K562 (cell line): Measurements from ENCODE around the gene WNK2. TPM values are rescaled to one million over a fixed set of nuclear protein-coding genes. Genes with fewer than 3 reads are reported as not detected.

Source experiments
- ARID3B ChIP-seq: fragments of 250-450 bp; sonication (Bioruptor Pico); IDR thresholded peaks from 2 replicates; pipeline ENCODE4 v1.4.0; 2020; ENCODE audit warnings: borderline replicate concordance
- CREM ChIP-seq: IDR thresholded peaks from 2 replicates; pipeline ENCODE4 v1.6.1; 2014; ENCODE audit warnings: antibody characterized with exemption, low read depth
- DLX4 ChIP-seq: fragments of 250-450 bp; sonication (Bioruptor Pico); IDR thresholded peaks from 2 replicates; pipeline ENCODE4 v1.6.1; 2021; ENCODE audit warnings: mild to moderate bottlenecking
- DNMT1 ChIP-seq: fragments of 450-650 bp; IDR thresholded peaks from 2 replicates; pipeline ENCODE4 v1.6.1; 2016; ENCODE audit warnings: antibody characterized with exemption, mild to moderate bottlenecking
- HMG20B ChIP-seq: fragments of 250-450 bp; sonication (Bioruptor Pico); IDR thresholded peaks from 2 replicates; pipeline ENCODE4 v1.5.0; 2021; ENCODE audit warnings: mild to moderate bottlenecking
- HNRNPUL1 ChIP-seq: fragments of 200-400 bp; formaldehyde crosslinking; IDR thresholded peaks from 2 replicates; pipeline ENCODE4 v1.6.1; 2017; ENCODE audit warnings: low read length
- IFI16 ChIP-seq: fragments of 250-450 bp; sonication (Bioruptor Pico); IDR thresholded peaks from 2 replicates; pipeline ENCODE4 v2.1.2; 2022; ENCODE audit warnings: mild to moderate bottlenecking, inconsistent platforms
- KDM5B ChIP-seq: fragments of 200-600 bp; sonication (generic); IDR thresholded peaks from 2 replicates; pipeline ENCODE4 v1.6.1; 2012; ENCODE audit warnings: low read depth, mild to moderate bottlenecking, moderate library complexity, low read length, control low read depth, inconsistent platforms; ENCODE audit not compliant: insufficient replicate concordance
- MCM7 ChIP-seq, 2 experiments: fragments of 450-650 bp; IDR thresholded peaks; 2 replicates each; pipeline ENCODE4 v1.6.1; 2016 to 2018
- MEF2D ChIP-seq: conservative IDR thresholded peaks from 2 replicates; pipeline ENCODE4 v1.6.1; 2016; ENCODE audit warnings: low read depth, missing genetic modification characterization, missing compliant biosample characterization
- PPARD ChIP-seq: fragments of 250-450 bp; sonication (Bioruptor Pico); IDR thresholded peaks from 2 replicates; pipeline ENCODE4 v1.8.0; 2022; ENCODE audit warnings: inconsistent platforms, mild to moderate bottlenecking, moderate library complexity
- RB1 ChIP-seq: fragments of 450-650 bp; IDR thresholded peaks from 2 replicates; pipeline ENCODE4 v1.6.1; 2017; ENCODE audit warnings: low read depth, mild to moderate bottlenecking
- SIRT6 ChIP-seq: IDR thresholded peaks from one replicate; pipeline ENCODE4 v1.6.1; 2012; ENCODE audit warnings: low read depth, mild to moderate bottlenecking, control low read depth, inconsistent platforms, low read length, moderate library complexity
- TAF7 ChIP-seq: fragments of 450-650 bp; IDR thresholded peaks from 2 replicates; pipeline ENCODE4 v1.6.1; 2016; ENCODE audit warnings: missing genetic modification characterization, missing compliant biosample characterization
- ZBTB33 ChIP-seq: sonication (generic); formaldehyde crosslinking; IDR thresholded peaks from 2 replicates; pipeline ENCODE4 v1.8.1; 2023; ENCODE audit warnings: mild to moderate bottlenecking, missing genetic modification reagents
- ZBTB43 ChIP-seq: sonication (generic); formaldehyde crosslinking; IDR thresholded peaks from 2 replicates; pipeline ENCODE4 v1.8.0; 2023; ENCODE audit warnings: mild to moderate bottlenecking, missing genetic modification reagents
- ZNF184 ChIP-seq: sonication (generic); formaldehyde crosslinking; IDR thresholded peaks from 2 replicates; pipeline ENCODE4 v1.5.0; 2020; ENCODE audit warnings: missing genetic modification reagents
- ZNF253 ChIP-seq: fragments of 250-450 bp; sonication (Bioruptor Pico); conservative IDR thresholded peaks from 2 replicates; pipeline ENCODE4 v1.6.1; 2021; ENCODE audit warnings: mild to moderate bottlenecking
- ZNF274 ChIP-seq: IDR thresholded peaks from 2 replicates; pipeline ENCODE4 v1.6.1; 2011; ENCODE audit warnings: low read depth, mild to moderate bottlenecking, low read length, moderate library complexity, borderline replicate concordance
- ZNF444 ChIP-seq: fragments of 250-450 bp; sonication (Bioruptor Pico); IDR thresholded peaks from 2 replicates; pipeline ENCODE4 v1.4.0; 2020; ENCODE audit warnings: mild to moderate bottlenecking, moderate library complexity
- ZNF507 ChIP-seq: conservative IDR thresholded peaks from 2 replicates; pipeline ENCODE4 v1.6.1; 2017; ENCODE audit warnings: missing genetic modification characterization, missing compliant biosample characterization
- ZNF696 ChIP-seq: fragments of 250-450 bp; sonication (Bioruptor Pico); conservative IDR thresholded peaks from 2 replicates; pipeline ENCODE4 v1.4.0; 2020; ENCODE audit warnings: mild to moderate bottlenecking, moderate library complexity
- ZNF830 ChIP-seq: fragments of 250-450 bp; sonication (Bioruptor Pico); IDR thresholded peaks from 2 replicates; pipeline ENCODE4 v1.5.0; 2021; ENCODE audit warnings: mild to moderate bottlenecking
- polyA plus RNA-seq, 8 experiments: library from polyadenylated mRNA; depleted of rRNA in 4 of 8; stranded (reverse) in 5 of 8; unstranded in 3 of 8; fragments of >200 nt; fragmentation: Nextera tagmentation in 2 of 8; fragmentation: Illumina TruSeq in 1 of 8; extraction: Ambion mirVana in 2 of 8; extraction: Trizol in 1 of 8; gene quantifications; 2 replicates each; pipeline versions ENCODE4 v1.2.1 to v1.2.3, GENCODE V29; 2011 to 2014; ENCODE audit warnings: inconsistent platforms in 1 of 8, missing spikeins in 1 of 8
- total RNA-seq, 7 experiments: library from RNA; depleted of rRNA in 6 of 7; stranded (reverse); fragments of >200 nt in 6 of 7; fragmentation: Illumina TruSeq in 2 of 7; extraction: Trizol in 2 of 7; gene quantifications; 2 replicates each; pipeline versions ENCODE4 v1.2.1 to v1.2.3, GENCODE V29; 2011 to 2021; ENCODE audit warnings: low replicate concordance in 1 of 7

WNK2 gene
- total and polyA plus RNA-seq, 9 of the 15 experiments (the other 6 are each of a cell fraction or from before 2014, with no cell fraction given): 0.36 to 3.3 (median 0.64) TPM; not detected in 2

GRCh38 chr9:93159601-93160471, 24.1 kb upstream of the WNK2 start (continued):
- TF ChIP-seq ZBTB33 (CRISPR knock-in tag): no peak
- no peak for TF ChIP-seq ZNF696 (CRISPR knock-in tag)
- TF ChIP-seq ZNF830 (CRISPR knock-in tag): no peak
- TF ChIP-seq ARID3B (CRISPR knock-in tag): no peak
- no peak for TF ChIP-seq ZNF274
- TF ChIP-seq ZNF253 (CRISPR knock-in tag): no peak
- TF ChIP-seq ZNF184: no peak
- no peak for TF ChIP-seq DLX4 (CRISPR knock-in tag)
- no peak for TF ChIP-seq IFI16 (CRISPR knock-in tag)
- TF ChIP-seq ZNF444 (CRISPR knock-in tag): no peak
- TF ChIP-seq SIRT6: no peak
- TF ChIP-seq MCM7 (IDR thresholded peaks at IDR 0.05): no peak
- TF ChIP-seq DNMT1: no peak
- TF ChIP-seq HNRNPUL1: no peak
- TF ChIP-seq ZBTB43 (CRISPR knock-in tag): no peak
- no peak for TF ChIP-seq TAF7 (tag)
- TF ChIP-seq KDM5B: no peak
- no peak for TF ChIP-seq PPARD (CRISPR knock-in tag)
- TF ChIP-seq HMG20B: no peak
- TF ChIP-seq RB1: peak; percentile 89
- peak; percentile 76 for TF ChIP-seq CREM
- no peak for TF ChIP-seq ZNF507 (tag)
- no peak for TF ChIP-seq MEF2D (tag)
